Ramos (cell line): Measurements from ENCODE around the gene MAD2L1.
"Not testable (repeated sequence)": the region's sequence is repeated elsewhere in the genome, so short reads cannot be mapped to it uniquely, and the experiment has no call there.

Experiments
- in situ Hi-C: fragments of 300-500 bp; cut with MboI; formaldehyde crosslinking; loops from one replicate; pipeline ENCODE4 v1.14.3; 2022; ENCODE audit warnings: low sequenced_read_pairs; ENCODE audit not compliant: unreplicated experiment

Gene MAD2L1

DNA sequence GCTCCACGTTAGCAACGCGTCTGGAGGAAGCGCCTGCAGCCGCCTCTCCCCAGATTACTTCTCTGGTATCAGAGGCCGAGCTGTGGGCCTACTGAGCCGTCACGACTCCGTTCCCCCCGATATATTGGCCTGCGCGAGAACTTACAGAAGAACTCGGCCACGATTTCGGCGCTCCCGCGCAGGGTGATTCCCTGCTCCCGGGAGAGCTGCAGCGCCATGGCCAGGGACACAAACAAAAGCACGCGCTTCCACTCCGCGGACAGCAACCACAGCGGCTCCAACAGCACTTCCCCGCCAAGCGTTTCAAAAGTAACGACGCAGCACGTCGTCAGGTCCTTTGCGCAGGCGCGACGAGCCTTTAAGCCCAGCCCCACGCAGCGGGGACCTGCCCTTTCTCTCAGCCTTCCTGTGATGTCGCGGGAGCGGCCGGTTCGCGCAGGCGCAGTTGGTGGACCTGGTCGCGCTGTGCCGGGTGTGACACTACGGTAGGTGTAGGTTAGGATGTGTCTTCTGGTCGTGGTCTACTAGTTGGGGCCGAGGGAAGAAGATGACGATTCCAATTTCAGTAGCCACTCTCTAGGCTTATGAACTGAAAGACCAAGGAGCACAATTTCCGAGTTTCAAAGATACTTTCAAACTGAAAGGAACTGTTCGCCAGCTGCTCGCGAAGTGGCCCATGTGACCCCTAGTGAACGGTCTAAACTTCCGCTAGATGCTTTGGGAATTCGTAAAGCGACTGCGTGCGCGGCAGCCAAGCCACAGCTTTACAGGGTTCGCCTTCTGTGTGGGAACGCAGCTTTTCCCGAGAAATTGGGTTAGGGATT is at the start of gene MAD2L1:
Gene MAD2L1 (minus strand): TSS at position 332 of the 824 bp plus-strand sequence. CDS start 114 bp downstream, at position 218.
- in situ Hi-C loops = no loop called here

- in situ Hi-C loops = no loop called here
These were observed 45.1 kb upstream of the MAD2L1 start for GRCh38 chr4:120111745-120112144.

DNA sequence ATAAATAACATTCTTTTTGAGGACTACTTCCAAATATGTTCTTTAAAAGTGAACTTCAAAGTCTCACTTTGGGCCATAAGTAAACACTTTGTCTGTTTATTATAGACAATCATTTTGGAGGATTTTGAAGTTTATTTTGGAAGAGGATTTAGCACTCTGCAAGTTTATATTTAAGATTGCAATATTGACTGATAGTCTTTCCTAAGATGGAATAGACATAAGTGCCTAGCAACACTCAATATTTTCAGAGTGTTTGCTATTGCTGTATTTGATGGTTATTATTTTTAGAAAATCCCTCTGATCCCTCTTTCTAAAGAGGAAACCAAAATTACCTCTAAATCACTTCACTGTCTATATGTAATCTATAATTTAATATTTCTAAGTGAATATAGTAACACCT is 42.8 kb upstream of the MAD2L1 start:
- in situ Hi-C loops = no loop called here

DNA sequence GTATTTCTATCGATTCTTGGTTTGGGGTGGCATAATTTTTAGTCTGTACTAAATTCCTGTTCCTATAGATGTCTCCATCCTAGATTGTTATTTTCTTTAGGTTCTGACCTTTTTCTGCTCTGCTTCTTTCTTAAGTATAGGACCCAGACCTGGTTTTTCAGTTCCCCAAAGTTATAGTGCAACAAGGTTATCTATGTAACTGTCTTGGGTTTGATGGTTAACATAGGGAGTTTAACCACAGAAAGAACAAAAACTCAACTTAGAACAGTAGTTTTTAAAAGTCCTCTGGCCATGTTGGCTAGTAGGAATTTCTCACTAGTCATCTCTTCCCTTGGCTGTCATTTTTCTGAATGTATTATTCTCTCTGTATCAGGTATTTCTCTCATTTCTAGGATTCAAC is 38.8 kb upstream of the MAD2L1 start:
- in situ Hi-C loops = no loop called here

GRCh38 chr4:120096508-120097297 is 30.1 kb upstream of the MAD2L1 start:
- in situ Hi-C loops = no loop called here

DNA sequence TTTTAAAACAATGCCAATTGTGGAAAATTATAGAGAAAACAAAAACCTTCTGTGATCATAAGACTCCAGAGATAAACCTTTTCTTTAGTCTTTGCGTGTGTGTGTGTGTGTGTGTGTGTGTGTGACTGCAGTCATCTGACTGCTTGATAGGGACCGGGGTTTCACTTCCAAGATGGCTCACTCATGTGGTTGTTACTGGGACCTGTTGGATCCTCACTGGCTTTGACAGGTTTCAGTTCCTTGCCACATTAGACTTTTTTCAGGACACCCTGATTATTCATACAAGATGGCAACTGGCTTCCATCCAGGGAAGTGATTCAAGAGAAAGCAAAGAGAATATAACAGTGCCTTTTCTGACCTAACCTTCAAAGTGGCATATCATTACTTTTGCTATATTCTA is 21.9 kb upstream of the MAD2L1 start:
- in situ Hi-C loops = no loop called here

- in situ Hi-C loops = not testable (repeated sequence)
These were observed 21.4 kb upstream of the MAD2L1 start for GRCh38 chr4:120088066-120088465.

- in situ Hi-C loops = no loop called here
These were observed 19.1 kb upstream of the MAD2L1 start for GRCh38 chr4:120085705-120086104.

- in situ Hi-C loops = no loop called here
These were observed 17.7 kb upstream of the MAD2L1 start for GRCh38 chr4:120084327-120084726.

DNA sequence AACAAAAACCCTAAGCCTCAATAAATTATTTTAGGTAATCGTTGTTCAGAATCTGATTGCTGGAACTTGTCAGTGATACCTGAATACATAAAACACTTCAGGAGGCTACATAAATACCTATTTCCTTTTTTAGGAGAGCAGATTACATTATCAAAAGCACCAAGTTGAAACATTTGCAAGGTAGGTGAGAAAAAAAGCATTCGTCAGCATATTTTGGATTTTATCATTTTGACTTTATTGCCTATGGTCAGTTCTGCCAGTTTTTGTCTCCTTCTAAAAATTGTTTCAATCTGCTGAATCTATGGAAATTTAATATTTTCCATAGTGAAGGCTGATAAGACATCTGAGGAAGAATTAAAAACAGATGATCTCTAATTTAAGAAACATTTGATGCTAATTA is 16.5 kb upstream of the MAD2L1 start:
- in situ Hi-C loops = no loop called here

GRCh38 chr4:120082251-120082650 is 15.6 kb upstream of the MAD2L1 start:
- in situ Hi-C loops = no loop called here

DNA sequence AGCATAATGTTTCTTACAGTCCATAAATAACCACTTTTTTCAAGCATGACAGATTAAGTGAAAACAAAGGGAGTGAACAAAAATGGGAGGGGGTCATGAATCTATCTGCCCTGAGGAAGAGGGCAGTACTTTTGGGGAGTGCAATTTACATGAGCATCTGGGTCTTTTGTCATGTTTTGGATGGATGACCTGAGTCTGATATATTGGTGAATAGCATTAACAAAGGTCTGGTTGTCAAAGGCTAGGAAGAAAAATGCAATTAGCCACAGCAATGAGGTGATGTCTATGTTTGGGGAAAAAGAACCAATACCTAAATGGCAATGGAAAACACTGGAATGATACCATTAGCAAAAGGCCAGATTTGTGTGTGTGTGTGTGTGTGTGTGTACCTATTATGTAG is 15.1 kb upstream of the MAD2L1 start:
- in situ Hi-C loops = no loop called here

- in situ Hi-C loops = no loop called here
These were observed 13.9 kb upstream of the MAD2L1 start for GRCh38 chr4:120080533-120080932.

DNA sequence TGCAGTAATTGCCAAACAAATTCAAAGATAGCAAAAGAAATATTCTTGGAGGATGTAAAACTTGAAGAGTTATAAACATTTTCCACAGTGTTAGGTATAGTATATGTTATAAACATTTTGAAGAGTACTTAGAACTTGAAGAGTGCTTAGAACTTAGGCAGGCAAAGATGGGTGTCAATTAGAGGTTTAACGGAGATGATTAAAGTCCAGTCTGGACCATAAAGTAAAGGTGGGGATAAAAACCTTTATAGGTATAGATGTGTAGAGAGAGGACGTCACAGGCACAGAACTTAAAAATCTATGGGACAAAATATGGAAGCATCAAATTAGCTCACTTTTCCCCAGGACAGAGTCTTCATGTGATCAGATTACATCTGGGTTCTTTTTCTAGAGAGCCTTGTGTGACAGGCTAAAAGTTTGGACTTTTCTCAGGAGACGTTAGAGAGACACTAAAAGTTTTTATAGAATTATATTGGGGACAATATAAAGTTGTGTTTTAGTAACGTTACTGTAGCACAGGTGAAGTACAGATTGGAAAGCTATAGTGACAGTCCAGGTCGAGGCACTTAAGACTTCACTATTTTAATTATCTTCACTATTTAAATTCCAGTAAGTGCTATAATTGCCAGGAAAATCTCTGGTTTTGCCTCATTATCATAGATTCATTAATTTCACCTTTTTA is 13.3 kb upstream of the MAD2L1 start:
- in situ Hi-C loops = no loop called here

DNA sequence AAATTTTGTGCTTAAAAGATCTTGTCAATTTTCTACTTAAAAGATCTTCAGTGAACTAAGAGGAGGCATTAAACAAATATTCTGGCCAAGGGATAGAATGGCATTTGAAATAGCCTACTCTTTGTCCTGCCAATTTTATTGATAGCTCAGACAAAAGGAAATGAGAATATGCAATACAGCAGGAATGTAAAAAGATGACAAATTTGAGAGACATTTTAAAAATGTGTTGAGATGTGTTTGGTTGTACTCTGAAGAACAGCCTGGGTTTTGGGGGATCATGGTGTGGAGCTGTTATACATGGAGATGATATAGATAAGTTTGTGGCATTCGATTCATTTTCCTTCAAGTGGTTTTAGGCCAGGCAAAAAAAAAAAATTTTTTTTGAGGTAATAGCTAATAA is 11.6 kb upstream of the MAD2L1 start:
- in situ Hi-C loops = no loop called here

DNA sequence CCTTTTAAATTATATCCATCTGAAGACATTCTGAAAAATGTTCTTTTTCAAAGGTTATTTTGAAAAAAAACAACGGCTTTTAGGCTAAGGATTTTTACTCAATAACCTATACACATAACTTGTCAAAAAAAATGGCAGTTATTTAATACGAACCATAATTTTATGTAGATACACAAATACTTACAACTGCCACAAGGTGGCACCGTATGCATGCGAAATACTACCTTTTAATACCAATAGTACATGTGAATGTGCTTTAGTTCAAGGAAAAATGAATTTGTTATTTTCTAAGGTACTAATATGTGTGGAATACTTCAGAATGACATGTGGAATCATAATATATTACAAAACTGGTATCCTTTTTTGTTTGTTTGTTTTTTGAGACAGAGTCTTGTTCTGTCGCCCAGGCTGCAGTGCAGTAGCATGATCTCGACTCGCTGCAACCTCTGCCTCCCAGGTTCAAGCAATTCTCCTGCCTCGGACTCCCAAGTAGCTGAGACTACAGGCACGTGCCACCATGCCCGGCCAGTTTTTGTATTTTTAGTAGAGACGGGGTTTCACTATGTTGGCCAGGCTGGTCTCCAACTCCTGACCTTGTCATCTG is 4.6 kb upstream of the MAD2L1 start:
- in situ Hi-C loops = no loop called here

GRCh38 chr4:120070196-120070595 is 3.5 kb upstream of the MAD2L1 start:
- in situ Hi-C loops = no loop called here

GRCh38 chr4:120065974-120066516 is 603 bp downstream of the MAD2L1 start:
- in situ Hi-C loops = no loop called here

DNA sequence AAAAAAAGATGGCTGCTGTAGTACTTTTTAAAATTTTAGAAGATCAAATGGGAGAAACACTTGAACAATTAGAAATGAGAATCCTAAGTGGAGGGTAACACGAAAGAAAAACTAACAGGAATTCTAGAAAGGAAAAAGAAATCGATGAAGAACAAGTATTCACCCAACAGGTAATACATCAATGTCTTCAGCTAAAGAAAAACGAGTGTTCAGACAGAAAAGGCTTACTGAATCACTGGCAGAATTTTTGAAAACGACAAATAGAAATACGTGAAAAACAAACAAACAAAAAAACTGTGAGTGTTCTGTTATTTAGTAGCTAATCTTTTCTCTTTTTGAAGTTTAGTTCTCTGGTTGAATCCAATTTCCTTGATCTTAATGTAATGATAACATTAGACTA is 1.8 kb downstream of the MAD2L1 start:
- in situ Hi-C loops = no loop called here

- in situ Hi-C loops = not testable (repeated sequence)
These were observed 2.9 kb downstream of the MAD2L1 start for GRCh38 chr4:120063711-120064110.
